Glutamatergic neuron (in vitro differentiated cells): ENCODE measurements around the gene VCX3B. TPM values are rescaled to one million over a fixed set of nuclear protein-coding genes. Genes with fewer than 3 reads are reported as not detected.
"Not testable (repeated sequence)": the region's sequence is repeated elsewhere in the genome, so short reads cannot be mapped to it uniquely, and the experiment has no call there.

Source experiments
- DNase-seq: peaks from one replicate; pipeline ENCODE4 v3.0.0; 2022
- H3K27ac Mint-ChIP-seq: one replicate; pipeline ENCODE4 v1.8.0; 2020; ENCODE audit warnings: mild to moderate bottlenecking, mixed read lengths, inconsistent platforms; ENCODE audit not compliant: unreplicated experiment
- H3K27me3 Mint-ChIP-seq: one replicate; pipeline ENCODE4 v1.8.0; 2020; ENCODE audit warnings: mild to moderate bottlenecking, moderate library complexity, mixed read lengths, inconsistent platforms; ENCODE audit not compliant: unreplicated experiment
- H3K36me3 Mint-ChIP-seq: one replicate; pipeline ENCODE4 v1.8.0; 2020; ENCODE audit warnings: mild to moderate bottlenecking, mixed read lengths, inconsistent platforms; ENCODE audit not compliant: unreplicated experiment
- H3K4me1 Mint-ChIP-seq: one replicate; pipeline ENCODE4 v1.8.0; 2020; ENCODE audit warnings: mild to moderate bottlenecking, low read depth, mixed read lengths, inconsistent platforms; ENCODE audit not compliant: unreplicated experiment
- H3K4me3 Mint-ChIP-seq: one replicate; pipeline ENCODE4 v1.8.0; 2020; ENCODE audit warnings: mild to moderate bottlenecking, mixed read lengths, inconsistent platforms; ENCODE audit not compliant: unreplicated experiment
- H3K9me3 Mint-ChIP-seq: one replicate; pipeline ENCODE4 v1.8.0; 2020; ENCODE audit warnings: mild to moderate bottlenecking, moderate library complexity, mixed read lengths, inconsistent platforms; ENCODE audit not compliant: unreplicated experiment
- total RNA-seq: library from RNA; stranded (reverse); fragmentation: NEBNext Ultra II Directional; extraction: Animal tissue kit (Norgen Biotek cat#: 25700); gene quantifications from one replicate; pipeline ENCODE4 v1.2.1, GENCODE V29; 2021; ENCODE audit not compliant: unreplicated experiment
- TF ChIP-seq, protein P1 (sequence below): fragments of 200-600 bp; sonication (generic); IDR thresholded peaks from one replicate; pipeline ENCODE4 v1.5.0; 2021; ENCODE audit not compliant: partially characterized antibody, unreplicated experiment

Gene VCX3B
- total RNA-seq, 1 donor from 2014 or later, result not detected

DNA sequence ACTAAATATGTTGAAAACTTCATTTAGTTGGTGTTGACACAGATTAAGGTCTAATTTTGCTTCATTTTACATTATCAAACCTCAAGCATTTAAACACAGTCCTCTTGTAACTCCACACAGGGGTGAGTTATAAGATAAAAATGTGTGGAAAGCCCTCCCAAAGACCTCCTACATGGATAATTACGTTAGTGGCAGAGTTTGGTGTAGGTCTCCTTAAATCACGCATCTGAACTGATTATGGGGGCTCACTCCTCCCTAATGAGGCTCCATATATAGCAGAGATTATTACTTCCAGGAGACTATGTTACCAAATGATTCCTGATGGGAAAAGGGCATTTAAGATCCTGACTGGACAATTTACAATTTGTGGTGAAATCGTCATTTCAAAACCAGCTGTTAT is 32.2 kb upstream of the VCX3B start:
- Mint-ChIP-seq H3K27ac (no peak overlapping the region), H3K36me3 (no peaks in the 10 kb centered on the region), H3K27me3 (no peaks in the 10 kb centered on the region), H3K9me3 (no peaks in the 10 kb centered on the region), H3K4me1 (no peaks in the 10 kb centered on the region), H3K4me3 (no peak overlapping the region)
- DNase-seq, result no peak
- TF ChIP-seq, protein P1, sequence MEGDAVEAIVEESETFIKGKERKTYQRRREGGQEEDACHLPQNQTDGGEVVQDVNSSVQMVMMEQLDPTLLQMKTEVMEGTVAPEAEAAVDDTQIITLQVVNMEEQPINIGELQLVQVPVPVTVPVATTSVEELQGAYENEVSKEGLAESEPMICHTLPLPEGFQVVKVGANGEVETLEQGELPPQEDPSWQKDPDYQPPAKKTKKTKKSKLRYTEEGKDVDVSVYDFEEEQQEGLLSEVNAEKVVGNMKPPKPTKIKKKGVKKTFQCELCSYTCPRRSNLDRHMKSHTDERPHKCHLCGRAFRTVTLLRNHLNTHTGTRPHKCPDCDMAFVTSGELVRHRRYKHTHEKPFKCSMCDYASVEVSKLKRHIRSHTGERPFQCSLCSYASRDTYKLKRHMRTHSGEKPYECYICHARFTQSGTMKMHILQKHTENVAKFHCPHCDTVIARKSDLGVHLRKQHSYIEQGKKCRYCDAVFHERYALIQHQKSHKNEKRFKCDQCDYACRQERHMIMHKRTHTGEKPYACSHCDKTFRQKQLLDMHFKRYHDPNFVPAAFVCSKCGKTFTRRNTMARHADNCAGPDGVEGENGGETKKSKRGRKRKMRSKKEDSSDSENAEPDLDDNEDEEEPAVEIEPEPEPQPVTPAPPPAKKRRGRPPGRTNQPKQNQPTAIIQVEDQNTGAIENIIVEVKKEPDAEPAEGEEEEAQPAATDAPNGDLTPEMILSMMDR, result no peak

GRCh38 chrX:8433109-8434062 is 31.2 kb upstream of the VCX3B start:
- no peaks in the 10 kb centered on the region for H3K9me3 Mint-ChIP-seq
- no peak for DNase-seq
- H3K27ac Mint-ChIP-seq, result no peak overlapping the region
- no peaks in the 10 kb centered on the region for H3K36me3 Mint-ChIP-seq
- TF ChIP-seq, protein P1, result no peak
- no peaks in the 10 kb centered on the region for H3K4me1 Mint-ChIP-seq
- no peaks in the 10 kb centered on the region for H3K27me3 Mint-ChIP-seq
- H3K4me3 Mint-ChIP-seq, result no peak overlapping the region

GRCh38 chrX:8447368-8447767 is 17.3 kb upstream of the VCX3B start:
- Mint-ChIP-seq H3K27me3 (no peaks in the 10 kb centered on the region), H3K9me3 (peaks cover 2% of the 10 kb centered on the region), H3K27ac (no peak overlapping the region), H3K36me3 (no peaks in the 10 kb centered on the region), H3K4me1 (no peaks in the 10 kb centered on the region), H3K4me3 (no peak overlapping the region)
- DNase-seq, result no peak
- TF ChIP-seq, protein P1, result no peak

- H3K4me1 Mint-ChIP-seq, DNase-seq, H3K4me3 Mint-ChIP-seq, H3K9me3 Mint-ChIP-seq, H3K27ac Mint-ChIP-seq, H3K27me3 Mint-ChIP-seq, H3K36me3 Mint-ChIP-seq: not testable (repeated sequence)
These were observed 12.3 kb upstream of the VCX3B start for GRCh38 chrX:8452343-8452742.

DNA sequence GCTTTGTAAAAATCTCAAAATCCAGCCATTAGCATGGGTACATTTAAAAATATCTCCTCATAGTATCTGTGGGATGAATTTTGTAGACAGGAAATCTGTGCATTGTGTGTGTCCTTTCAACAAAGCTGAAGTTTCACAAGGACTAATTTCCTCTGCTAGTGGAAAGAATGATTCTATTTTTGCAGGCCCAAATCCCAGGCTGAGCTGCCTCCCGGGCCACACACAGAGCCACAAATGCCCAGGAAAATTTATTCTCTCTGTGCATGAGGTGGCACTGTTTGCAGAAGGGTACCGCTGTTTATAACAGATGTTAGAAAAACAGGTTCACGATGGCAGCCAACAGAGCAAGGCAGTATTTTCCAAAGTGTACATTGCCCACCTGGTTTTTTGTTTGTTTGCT is 11.0 kb upstream of the VCX3B start:
- H3K27ac Mint-ChIP-seq, result no peak overlapping the region
- TF ChIP-seq, protein P1, result no peak
- no peaks in the 10 kb centered on the region for H3K4me1 Mint-ChIP-seq
- no peaks in the 10 kb centered on the region for H3K36me3 Mint-ChIP-seq
- no peak for DNase-seq
- peaks cover 2% of the 10 kb centered on the region for H3K9me3 Mint-ChIP-seq
- H3K27me3 Mint-ChIP-seq, result no peaks in the 10 kb centered on the region
- no peak overlapping the region for H3K4me3 Mint-ChIP-seq
